ENCODE measurements around the gene C6orf141.

The C6orf141 gene

GRCh38 chr6:49540614-49541013 lies 9.9 kb upstream of the C6orf141 start:
- DNase-seq = no peak

GRCh38 chr6:49541210-49541724 lies 9.2 kb upstream of the C6orf141 start:
- DNase-seq = no peak

GRCh38 chr6:49541936-49542335 lies 8.5 kb upstream of the C6orf141 start:
- DNase-seq = no peak

GRCh38 chr6:49543087-49543858 lies 7.2 kb upstream of the C6orf141 start:
- DNase-seq = no peak

- DNase-seq = no peak
Measured at GRCh38 chr6:49546331-49546730, 4.1 kb upstream of the C6orf141 start.

GRCh38 chr6:49548613-49549304 lies 1.7 kb upstream of the C6orf141 start:
- no peak for DNase-seq

GRCh38 chr6:49549691-49550491 lies 577 bp upstream of the C6orf141 start:
- no peak for DNase-seq

GRCh38 chr6:49551078-49551865 lies 804 bp downstream of the C6orf141 start:
- no peak for DNase-seq

- no peak for DNase-seq
Measured at GRCh38 chr6:49551866-49552129, 1.3 kb downstream of the C6orf141 start.

GRCh38 chr6:49552596-49552995 lies 2.1 kb downstream of the C6orf141 start:
- DNase-seq = no peak

- no peak for DNase-seq
Measured at GRCh38 chr6:49553384-49553783, 2.9 kb downstream of the C6orf141 start.

GRCh38 chr6:49555951-49556350 lies 5.5 kb downstream of the C6orf141 start:
- DNase-seq = no peak

GRCh38 chr6:49556429-49556837 lies 6.0 kb downstream of the C6orf141 start:
- no peak for DNase-seq

- DNase-seq = no peak
Measured at GRCh38 chr6:49557177-49557576, 6.7 kb downstream of the C6orf141 start.

- DNase-seq = no peak
Measured at GRCh38 chr6:49558238-49558637, 7.8 kb downstream of the C6orf141 start.

- no peak for DNase-seq
Measured at GRCh38 chr6:49563006-49563886, 12.8 kb downstream of the C6orf141 start.

GRCh38 chr6:49564552-49564951 lies 14.1 kb downstream of the C6orf141 start:
- no peak for DNase-seq

GRCh38 chr6:49565261-49565660 lies 14.8 kb downstream of the C6orf141 start:
- no peak for DNase-seq

- no peak for DNase-seq
Measured at GRCh38 chr6:49565855-49566254, 15.4 kb downstream of the C6orf141 start.

- DNase-seq = no peak
Measured at GRCh38 chr6:49570474-49571079, 20.1 kb downstream of the C6orf141 start.

- no peak for DNase-seq
Measured at GRCh38 chr6:49576618-49577017, 26.1 kb downstream of the C6orf141 start.

All from effector CD8-positive, alpha-beta T cell (primary cell).